GM06990 (cell line): ENCODE measurements around the gene AMTN.
"Not testable (repeated sequence)": the region's sequence is repeated elsewhere in the genome, so short reads cannot be mapped to it uniquely, and the experiment has no call there.

Experiments
- DNase-seq: peaks from one replicate; pipeline ENCODE4 v3.0.0-alpha.2; 2011; ENCODE audit not compliant: insufficient read length; ENCODE audit errors: extremely low read depth
- H3K27me3 ChIP-seq: replicated peaks from 2 replicates; pipeline ENCODE4 v1.6.0; 2011; ENCODE audit warnings: low read length; ENCODE audit not compliant: control insufficient read depth, insufficient read depth
- H3K36me3 ChIP-seq: 2 replicates; pipeline ENCODE4 v1.5.1; 2011; ENCODE audit warnings: low read length; ENCODE audit not compliant: control insufficient read depth, insufficient read depth
- H3K4me3 ChIP-seq: replicated peaks from 2 replicates; pipeline ENCODE4 v1.5.1; 2011; ENCODE audit warnings: low read depth, mild to moderate bottlenecking, control low read depth, low read length
- TF ChIP-seq, protein P1 (sequence below): IDR thresholded peaks from 2 replicates; pipeline ENCODE4 v1.5.1; 2011; ENCODE audit warnings: low read length, control low read depth, mild to moderate bottlenecking, inconsistent platforms; ENCODE audit not compliant: insufficient read depth, poor library complexity, severe bottlenecking

Gene AMTN, protein sequence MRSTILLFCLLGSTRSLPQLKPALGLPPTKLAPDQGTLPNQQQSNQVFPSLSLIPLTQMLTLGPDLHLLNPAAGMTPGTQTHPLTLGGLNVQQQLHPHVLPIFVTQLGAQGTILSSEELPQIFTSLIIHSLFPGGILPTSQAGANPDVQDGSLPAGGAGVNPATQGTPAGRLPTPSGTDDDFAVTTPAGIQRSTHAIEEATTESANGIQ

DNA sequence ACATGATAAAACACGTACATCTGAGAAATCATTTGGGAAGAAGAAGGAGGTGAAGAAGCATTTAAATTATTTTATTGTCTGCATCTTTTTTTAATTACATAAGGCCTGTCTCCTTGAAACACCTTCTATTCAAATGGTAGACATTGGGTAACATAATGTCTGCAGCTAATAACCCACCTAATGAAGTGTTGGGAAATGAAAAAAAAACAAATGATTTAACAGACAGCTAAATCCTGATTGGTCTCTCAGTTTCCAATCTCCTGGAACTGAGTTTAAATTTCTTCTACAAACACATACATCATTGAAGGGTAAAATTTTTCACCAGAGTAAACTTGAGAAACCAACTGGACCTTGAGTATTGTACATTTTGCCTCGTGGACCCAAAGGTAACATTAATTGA lies at the start of gene AMTN:
Gene AMTN, plus strand, starts transcription at position 301 of the 400 bp plus-strand sequence. CDS start 209 bp downstream, outside the sequence.
- TF ChIP-seq, protein P1, sequence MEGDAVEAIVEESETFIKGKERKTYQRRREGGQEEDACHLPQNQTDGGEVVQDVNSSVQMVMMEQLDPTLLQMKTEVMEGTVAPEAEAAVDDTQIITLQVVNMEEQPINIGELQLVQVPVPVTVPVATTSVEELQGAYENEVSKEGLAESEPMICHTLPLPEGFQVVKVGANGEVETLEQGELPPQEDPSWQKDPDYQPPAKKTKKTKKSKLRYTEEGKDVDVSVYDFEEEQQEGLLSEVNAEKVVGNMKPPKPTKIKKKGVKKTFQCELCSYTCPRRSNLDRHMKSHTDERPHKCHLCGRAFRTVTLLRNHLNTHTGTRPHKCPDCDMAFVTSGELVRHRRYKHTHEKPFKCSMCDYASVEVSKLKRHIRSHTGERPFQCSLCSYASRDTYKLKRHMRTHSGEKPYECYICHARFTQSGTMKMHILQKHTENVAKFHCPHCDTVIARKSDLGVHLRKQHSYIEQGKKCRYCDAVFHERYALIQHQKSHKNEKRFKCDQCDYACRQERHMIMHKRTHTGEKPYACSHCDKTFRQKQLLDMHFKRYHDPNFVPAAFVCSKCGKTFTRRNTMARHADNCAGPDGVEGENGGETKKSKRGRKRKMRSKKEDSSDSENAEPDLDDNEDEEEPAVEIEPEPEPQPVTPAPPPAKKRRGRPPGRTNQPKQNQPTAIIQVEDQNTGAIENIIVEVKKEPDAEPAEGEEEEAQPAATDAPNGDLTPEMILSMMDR = no peak
- no peaks in the 10 kb centered on the region for H3K27me3 ChIP-seq
- H3K4me3 ChIP-seq = no peak within 1 kb of the TSS
- no peak for DNase-seq
- no peaks in the 10 kb centered on the region for H3K36me3 ChIP-seq

DNA sequence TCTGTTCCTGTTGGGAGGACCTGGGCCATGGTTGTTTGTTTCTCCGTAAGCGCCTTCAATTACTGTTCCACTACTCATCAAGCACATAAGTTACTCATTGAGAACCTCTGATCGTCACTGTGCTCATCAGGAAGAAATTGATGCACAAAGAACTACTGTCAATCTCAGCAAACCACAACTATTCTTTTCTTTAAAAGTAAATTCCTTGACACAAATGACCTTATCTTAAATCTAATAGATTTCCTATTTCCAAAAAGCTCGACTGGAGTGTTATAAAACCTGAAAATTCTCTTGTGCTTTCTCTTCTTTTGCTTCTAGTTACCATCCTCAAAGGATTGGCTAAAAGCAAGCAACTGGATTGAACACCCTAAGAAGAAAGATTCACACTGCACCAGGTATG lies 46.5 kb upstream of the AMTN start, which contains the start of gene MUC7:
Gene MUC7, plus strand, starts transcription at position 301 of the 400 bp plus-strand sequence. CDS start 1,825 bp downstream, outside the sequence.
- Histone ChIP-seq H3K27me3 (no peaks in the 10 kb centered on the region), H3K4me3 (no peak within 1 kb of the TSS), H3K36me3 (no peaks in the 10 kb centered on the region)
- TF ChIP-seq, protein P1 = no peak
- no peak for DNase-seq

DNA sequence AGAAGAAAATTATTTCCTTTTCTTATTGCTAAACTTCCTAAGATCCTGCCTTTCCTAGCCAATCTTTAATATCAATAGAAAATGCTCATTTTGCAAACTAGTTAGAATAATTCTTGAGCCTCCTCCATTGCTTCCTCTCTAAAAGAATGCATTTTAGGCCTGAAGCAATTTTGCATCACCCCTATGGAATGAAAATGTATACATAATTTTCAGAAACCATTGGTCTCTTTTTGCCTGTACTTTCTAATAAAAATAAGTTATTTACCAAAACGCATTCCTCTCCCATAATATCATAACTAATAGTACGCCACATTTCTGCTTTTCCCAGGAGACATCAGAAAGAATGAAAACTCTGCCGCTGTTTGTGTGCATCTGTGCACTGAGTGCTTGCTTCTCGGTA lies 44.7 kb upstream of the AMTN start:
- TF ChIP-seq, protein P1 = no peak
- no peak for DNase-seq
- Histone ChIP-seq H3K4me3 (no peak overlapping the region), H3K27me3 (no peaks in the 10 kb centered on the region), H3K36me3 (no peaks in the 10 kb centered on the region)

DNA sequence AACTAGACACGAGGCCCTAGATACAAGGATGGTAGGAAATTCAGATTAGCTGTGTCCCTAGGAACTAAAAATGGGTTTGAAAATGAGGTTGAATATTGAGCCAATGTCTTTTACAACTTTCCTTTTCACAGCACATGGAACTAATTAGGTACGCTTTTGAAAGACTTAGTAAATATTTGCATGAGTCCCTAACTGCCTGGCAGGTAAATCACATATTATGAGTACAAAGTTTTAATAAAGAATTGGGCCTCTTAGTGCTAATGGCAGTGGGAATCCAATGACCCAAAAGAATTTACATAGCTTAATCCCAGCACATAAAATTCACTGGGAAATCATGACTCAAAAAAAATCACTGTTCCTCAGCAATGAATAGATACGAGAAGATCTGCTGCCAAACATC lies 29.6 kb upstream of the AMTN start:
- DNase-seq = no peak
- H3K4me3 ChIP-seq = no peak overlapping the region

DNA sequence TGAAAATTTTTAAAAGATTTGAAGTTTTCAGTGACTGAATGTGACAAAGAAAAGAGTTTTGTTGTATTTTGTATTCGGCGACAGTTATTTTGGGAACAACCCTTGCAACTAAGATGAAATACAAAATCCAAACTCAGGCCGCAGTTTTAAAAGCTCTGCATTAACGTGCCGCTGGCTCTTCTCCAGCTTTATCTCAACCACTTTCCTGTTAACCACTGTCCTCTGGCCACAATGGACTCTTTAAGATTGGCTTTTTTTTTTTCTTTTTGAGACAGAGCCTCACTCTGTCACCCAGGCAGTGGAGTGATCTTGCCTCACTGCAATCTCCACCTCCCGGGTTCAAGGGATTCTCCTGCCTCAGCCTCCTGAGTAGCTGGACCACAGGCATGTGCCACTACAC lies 22.1 kb upstream of the AMTN start:
- no peak for DNase-seq
- no peaks in the 10 kb centered on the region for H3K27me3 ChIP-seq
- no peaks in the 10 kb centered on the region for H3K36me3 ChIP-seq
- TF ChIP-seq, protein P1 = no peak
- no peak overlapping the region for H3K4me3 ChIP-seq

More for the DNA sequence above, 29.6 kb upstream of the AMTN start:
- TF ChIP-seq, protein P1 = no peak
- no peaks in the 10 kb centered on the region for H3K27me3 ChIP-seq
- no peaks in the 10 kb centered on the region for H3K36me3 ChIP-seq

DNA sequence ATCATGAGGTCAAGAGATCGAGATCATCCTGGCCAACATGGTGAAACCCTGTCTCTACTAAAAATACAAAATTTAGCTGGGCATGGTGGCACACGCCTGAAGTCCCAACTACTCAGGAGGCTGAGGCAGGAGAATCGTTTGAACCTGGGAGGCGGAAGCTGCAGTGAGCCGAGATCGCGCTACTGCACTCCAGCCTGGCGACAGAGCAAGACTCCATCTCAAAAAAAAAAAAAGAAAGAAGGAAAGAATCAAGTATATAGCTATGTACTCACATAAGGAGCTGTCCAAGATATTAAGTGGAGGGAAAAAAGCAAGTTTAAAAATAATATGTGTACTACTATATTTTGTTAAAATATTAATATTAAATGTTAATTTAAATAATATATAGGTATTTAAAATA lies 16.5 kb upstream of the AMTN start:
- not testable (repeated sequence) for H3K4me3 ChIP-seq, DNase-seq, H3K27me3 ChIP-seq, H3K36me3 ChIP-seq
